Stimulated activated CD4-positive, alpha-beta T cell treated with anti-CD3 and anti-CD28 coated beads, Interleukin-12 subunit alpha, Interleukin-12 subunit beta, amount 100 ng/mL, for 48 hours (primary cell): ENCODE data around the gene PARD3.

Experiments
- DNase-seq, 3 donors: peaks; one replicate each; pipeline ENCODE4 v3.0.0-alpha.2; 2020; ENCODE audit warnings: low read depth in 2 of 3, low spot score in 1 of 3

Gene PARD3

GRCh38 chr10:34177445-34177844 lies 637.7 kb downstream of the PARD3 start:
- no peak for DNase-seq

DNA sequence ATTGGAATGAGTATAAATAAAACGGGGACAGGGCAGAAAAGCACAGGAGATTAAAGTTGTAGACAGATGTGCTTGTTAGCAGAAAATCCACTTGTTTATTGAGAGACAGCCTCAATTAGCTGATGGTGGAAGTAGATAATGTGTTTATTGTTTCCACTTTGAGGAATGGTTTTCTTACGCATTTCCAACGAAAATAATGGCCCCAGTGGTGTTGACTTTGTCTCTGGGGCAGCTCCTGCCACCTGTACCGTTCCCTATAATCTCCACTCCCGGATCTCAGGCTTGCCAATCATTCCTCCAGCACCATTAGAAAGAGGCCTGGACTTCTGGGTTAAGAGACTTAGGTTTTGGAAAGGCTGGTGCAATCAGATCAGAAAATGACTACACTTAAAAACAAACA lies 638.7 kb downstream of the PARD3 start:
- DNase-seq: no peak

DNA sequence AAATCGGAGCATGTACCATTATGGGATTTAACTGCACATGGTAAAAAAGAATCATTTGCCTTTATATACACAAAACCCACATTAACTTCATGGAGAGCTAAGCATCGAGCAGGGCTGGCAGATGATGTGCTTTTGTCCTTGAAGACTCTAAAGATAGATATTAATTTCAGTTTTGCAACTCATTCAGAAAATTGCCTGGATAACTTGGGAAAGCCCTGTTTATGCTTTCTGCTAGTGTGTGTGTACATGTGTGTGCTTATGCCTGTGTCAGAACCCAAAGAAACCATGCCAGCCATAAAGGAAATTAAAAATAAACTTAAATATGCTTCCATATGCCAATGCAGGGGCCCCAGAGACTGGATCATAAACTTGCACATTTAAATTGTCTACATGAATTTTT lies 640.0 kb downstream of the PARD3 start:
- DNase-seq: no peak

DNA sequence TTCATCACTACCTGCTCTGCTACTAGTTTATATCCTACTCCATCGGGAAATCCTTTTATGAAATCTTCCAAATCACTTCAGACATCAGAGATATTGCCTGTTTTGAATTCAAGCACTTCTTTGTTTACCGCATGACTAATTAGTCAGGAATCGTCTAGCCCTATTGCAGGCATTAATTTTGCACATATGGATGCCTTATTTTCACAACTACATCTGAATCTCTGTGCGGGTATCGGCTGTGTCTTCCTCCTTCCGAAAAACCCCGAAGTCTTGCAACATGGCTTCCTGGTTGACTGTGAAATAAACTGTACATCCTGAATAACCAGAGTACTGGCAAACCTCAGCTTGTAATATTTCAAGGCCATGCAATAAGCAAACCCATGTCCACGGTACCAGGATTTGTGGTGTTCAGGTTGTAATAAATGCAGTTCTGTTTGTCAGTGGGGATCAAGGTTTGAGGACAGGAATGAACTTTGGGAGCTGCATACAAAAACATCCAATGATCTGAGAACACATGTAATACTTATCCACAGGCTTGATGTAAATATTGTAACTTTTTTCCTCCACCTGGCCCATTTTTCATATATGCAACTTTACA lies 642.1 kb downstream of the PARD3 start:
- DNase-seq: no peak

GRCh38 chr10:34171957-34172527 lies 643.1 kb downstream of the PARD3 start:
- no peak for DNase-seq

DNA sequence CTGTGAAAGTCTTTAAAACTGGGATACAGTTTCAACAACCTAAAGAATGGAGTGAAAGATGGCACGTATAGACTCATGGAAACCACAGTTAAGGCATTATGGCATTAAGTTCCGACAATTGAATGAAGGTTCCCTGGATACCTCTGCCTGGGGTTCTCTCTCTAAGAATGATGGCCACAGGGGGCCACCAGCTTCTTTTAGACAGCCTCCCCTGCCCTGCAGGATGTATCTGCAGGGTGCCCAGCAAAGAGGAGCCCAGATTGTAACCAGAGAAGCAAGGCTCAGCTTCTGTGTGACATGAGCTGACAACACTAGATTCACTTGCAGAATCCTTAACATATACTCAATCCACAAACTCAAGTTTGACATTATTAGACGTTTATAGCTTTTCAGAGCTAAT lies 645.4 kb downstream of the PARD3 start:
- DNase-seq: no peak

- DNase-seq: no peak
These were observed 646.0 kb downstream of the PARD3 start for GRCh38 chr10:34169131-34169530.

- no peak for DNase-seq
These were observed 646.7 kb downstream of the PARD3 start for GRCh38 chr10:34168439-34168838.

DNA sequence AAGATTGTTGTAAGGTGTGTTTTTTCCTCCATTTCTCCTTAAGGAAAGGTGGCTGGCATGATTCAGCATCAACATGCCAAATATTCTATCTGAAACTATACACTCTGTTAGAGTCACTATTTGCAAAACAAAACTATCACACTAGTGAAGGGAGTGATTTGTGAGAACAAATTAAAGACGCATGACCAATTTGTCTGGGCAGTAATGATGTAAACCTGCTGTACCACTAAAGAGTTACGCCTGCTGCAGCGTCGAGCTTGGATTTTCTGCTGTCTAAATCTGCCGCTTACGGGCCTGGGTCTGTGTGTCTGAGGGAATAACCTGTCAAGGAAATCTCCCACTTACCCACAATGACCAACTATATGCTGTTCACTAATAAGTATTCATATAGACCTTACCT lies 648.3 kb downstream of the PARD3 start:
- DNase-seq: no peak

DNA sequence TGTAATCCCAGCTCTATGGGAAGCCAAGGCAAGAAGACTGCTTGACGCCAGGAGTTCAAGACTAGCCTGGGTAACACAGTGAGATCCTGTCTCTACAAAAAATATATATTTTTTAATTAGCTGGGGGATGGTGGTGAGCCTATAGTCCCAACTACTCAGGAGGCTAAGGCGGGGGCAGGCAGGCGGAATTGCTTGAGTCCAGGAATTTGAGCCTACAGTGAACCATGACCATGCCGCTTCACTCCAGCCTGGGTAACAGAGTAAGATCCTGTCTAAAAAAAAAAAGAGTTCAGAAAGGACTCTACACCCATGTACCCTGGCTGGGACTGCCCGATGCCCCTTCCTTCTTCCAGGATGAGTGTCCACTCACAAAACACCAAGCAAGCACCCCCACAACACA lies 648.7 kb downstream of the PARD3 start:
- no peak for DNase-seq

DNA sequence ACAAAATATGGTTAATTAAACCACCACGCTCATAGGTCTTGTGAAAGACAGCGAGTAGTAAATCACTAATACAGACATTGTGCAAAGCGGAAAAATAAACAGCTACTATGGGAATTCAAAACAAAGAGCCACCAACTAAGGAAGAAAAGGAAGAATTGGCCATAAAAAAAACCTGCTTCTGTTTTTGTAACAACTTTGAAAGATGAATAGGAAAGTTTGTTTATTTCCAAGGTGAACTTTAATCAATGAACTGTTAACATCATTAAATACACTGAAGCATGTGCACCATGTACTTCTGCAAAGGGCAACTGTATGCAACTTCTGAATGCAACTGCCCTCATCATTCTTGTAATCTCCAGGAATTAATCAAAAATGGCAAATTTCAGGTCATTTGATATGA lies 651.1 kb downstream of the PARD3 start:
- DNase-seq: no peak

GRCh38 chr10:34163075-34163905 lies 651.8 kb downstream of the PARD3 start:
- DNase-seq: no peak

- no peak for DNase-seq
These were observed 653.2 kb downstream of the PARD3 start for GRCh38 chr10:34161777-34162370.

DNA sequence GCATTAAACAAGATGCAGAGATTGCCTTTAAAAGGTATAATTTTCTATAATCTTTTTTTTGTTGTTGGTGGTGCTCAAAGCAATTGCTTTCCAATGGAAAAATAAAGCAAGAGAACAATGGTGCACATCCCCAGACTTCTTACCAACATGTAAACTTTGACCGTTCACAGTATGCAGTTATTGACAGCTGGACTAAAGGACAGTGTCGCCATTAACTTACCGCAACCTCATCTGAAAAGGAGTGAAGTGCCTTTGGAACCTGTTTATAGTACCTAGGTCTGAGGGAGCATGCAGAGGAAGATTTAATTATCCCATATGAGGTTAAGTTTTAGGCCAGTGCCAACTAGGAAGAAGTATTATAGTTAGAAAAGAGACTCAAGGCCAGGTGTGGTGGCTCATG lies 654.5 kb downstream of the PARD3 start:
- no peak for DNase-seq

- no peak for DNase-seq
These were observed 657.6 kb downstream of the PARD3 start for GRCh38 chr10:34157501-34157900.

DNA sequence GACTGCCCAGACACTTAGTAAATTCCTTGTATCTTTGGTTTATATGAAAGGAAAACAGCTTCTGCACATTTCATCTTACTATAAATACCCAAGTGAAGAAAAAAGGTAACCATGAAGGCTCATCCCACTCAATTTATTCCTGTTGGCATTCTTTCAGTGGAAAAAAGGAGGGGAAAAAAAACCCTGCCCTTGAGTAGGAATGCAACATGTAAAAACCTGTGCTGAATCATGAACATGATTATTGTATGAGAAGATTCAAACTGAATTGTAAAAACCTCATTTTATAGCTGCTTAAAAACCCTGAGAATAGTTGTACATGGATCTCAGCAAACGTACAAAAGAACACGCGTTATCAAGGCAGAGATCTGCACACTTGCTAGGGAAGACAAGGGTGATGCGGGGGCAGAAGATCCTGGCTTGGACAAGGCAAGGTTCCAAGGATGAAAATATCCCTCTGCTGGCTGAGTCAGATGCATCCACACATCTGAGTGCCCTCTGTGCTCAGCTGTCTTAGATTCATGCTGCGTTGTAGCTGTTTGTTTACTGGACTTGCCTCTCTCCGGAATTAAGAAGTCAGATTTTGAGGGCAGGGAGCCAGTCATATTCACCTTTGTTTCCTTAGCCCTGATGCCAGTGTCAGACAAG lies 658.2 kb downstream of the PARD3 start:
- no peak for DNase-seq

GRCh38 chr10:34155812-34156211 lies 659.3 kb downstream of the PARD3 start:
- no peak for DNase-seq

GRCh38 chr10:34154383-34154900 lies 660.7 kb downstream of the PARD3 start:
- no peak for DNase-seq

DNA sequence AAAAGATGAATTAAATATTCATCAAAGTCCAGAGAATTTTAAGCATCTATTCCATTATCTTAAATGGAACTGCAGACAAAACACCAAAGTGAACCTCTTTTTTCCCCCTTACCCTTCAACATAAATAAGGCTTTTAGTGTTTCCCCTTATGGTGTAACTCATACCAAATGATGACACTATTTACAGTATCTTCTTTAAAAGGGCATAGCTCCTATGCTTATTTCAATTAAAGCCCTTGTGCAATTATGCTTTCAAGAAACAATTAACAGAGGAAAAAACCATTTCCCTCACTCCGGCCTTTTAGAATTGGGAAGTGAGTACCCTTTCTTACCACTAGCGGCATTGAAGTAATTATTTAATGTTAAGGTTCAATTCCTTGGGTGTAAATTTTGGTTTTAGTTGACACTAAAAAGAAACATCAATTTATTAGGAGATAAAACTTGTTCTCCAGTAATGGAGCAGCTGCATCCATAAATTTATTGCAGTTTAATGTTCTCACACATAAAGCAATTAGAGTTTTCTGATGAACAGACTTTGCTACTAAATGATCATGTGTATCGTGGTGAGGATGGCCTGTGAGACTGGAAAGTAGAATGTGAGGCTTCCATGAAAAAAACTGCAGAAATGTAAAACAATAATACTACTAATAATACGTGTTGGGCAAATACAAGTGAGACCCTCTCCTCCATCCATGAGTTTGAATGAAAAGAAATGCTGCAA lies 661.3 kb downstream of the PARD3 start:
- DNase-seq: no peak

DNA sequence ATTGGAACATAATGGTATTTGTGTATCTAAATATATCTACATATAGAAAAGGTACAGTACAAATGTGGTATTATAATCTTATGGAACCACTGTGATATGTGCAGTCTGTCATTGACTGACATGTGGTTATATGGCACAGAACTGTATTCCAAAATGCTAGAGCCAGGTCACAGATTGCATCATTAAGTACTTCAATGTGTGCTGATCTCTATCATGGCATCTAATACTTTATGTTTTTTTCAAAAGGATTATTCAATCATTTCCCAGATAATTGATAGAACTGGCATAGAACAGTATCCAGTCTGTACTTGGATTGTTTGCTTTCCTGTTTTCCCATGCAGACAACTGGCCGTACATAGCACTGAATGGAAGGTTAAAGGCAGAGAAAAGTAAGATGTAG lies 662.7 kb downstream of the PARD3 start:
- no peak for DNase-seq

- DNase-seq: no peak
These were observed 663.2 kb downstream of the PARD3 start for GRCh38 chr10:34151931-34152330.
